Ovary (tissue), 3 donors: ENCODE measurements around the gene CPE.

ENCODE experiments used
- POLR2A ChIP-seq: fragments of 450-650 bp; IDR thresholded peaks from one replicate; pipeline ENCODE4 v1.6.1; 2017; ENCODE audit warnings: antibody characterized with exemption, mild to moderate bottlenecking, moderate library complexity
- TF ChIP-seq, protein P1 (sequence below), 3 donors: fragments of 450-650 bp in 2 of 3; fragments of 200-600 bp in 1 of 3; IDR thresholded peaks; one replicate each; pipeline versions ENCODE4 v1.5.1 to v1.8.0; 2016 to 2022; ENCODE audit warnings: antibody characterized with exemption in 3 of 3, mild to moderate bottlenecking in 1 of 3
- donor health status: DM: no; HTN: no; CAD: no.

- TF ChIP-seq, protein P1, sequence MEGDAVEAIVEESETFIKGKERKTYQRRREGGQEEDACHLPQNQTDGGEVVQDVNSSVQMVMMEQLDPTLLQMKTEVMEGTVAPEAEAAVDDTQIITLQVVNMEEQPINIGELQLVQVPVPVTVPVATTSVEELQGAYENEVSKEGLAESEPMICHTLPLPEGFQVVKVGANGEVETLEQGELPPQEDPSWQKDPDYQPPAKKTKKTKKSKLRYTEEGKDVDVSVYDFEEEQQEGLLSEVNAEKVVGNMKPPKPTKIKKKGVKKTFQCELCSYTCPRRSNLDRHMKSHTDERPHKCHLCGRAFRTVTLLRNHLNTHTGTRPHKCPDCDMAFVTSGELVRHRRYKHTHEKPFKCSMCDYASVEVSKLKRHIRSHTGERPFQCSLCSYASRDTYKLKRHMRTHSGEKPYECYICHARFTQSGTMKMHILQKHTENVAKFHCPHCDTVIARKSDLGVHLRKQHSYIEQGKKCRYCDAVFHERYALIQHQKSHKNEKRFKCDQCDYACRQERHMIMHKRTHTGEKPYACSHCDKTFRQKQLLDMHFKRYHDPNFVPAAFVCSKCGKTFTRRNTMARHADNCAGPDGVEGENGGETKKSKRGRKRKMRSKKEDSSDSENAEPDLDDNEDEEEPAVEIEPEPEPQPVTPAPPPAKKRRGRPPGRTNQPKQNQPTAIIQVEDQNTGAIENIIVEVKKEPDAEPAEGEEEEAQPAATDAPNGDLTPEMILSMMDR (IDR thresholded peaks at IDR 0.05), result no peak
- no peak for TF ChIP-seq POLR2A
Measured at GRCh38 chr4:165439344-165439743, 60.5 kb downstream of the CPE start.
